OCI-LY7 (cell line): ENCODE results near the gene COL6A3.

Experiments used
- EZH2phosphoT487 ChIP-seq: fragments of 200-600 bp; sonication (generic); IDR thresholded peaks from 2 replicates; pipeline ENCODE4 v1.6.1; 2018; ENCODE audit warnings: low read depth, borderline replicate concordance, mild to moderate bottlenecking, mixed run types, antibody characterized with exemption, low read length, moderate library complexity, mixed read lengths
- TF ChIP-seq, protein P1 (sequence below): fragments of 200-600 bp; sonication (generic); conservative IDR thresholded peaks from 2 replicates; pipeline ENCODE4 v1.5.1; 2014; ENCODE audit warnings: mild to moderate bottlenecking, antibody characterized with exemption, low read length, moderate library complexity, mixed read lengths

GRCh38 chr2:237423891-237424290, 9.9 kb upstream of the COL6A3 start:
- TF ChIP-seq, protein P1, sequence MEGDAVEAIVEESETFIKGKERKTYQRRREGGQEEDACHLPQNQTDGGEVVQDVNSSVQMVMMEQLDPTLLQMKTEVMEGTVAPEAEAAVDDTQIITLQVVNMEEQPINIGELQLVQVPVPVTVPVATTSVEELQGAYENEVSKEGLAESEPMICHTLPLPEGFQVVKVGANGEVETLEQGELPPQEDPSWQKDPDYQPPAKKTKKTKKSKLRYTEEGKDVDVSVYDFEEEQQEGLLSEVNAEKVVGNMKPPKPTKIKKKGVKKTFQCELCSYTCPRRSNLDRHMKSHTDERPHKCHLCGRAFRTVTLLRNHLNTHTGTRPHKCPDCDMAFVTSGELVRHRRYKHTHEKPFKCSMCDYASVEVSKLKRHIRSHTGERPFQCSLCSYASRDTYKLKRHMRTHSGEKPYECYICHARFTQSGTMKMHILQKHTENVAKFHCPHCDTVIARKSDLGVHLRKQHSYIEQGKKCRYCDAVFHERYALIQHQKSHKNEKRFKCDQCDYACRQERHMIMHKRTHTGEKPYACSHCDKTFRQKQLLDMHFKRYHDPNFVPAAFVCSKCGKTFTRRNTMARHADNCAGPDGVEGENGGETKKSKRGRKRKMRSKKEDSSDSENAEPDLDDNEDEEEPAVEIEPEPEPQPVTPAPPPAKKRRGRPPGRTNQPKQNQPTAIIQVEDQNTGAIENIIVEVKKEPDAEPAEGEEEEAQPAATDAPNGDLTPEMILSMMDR: no peak
- TF ChIP-seq EZH2phosphoT487: no peak
